Keratinocyte (primary cell): ENCODE results near the gene MAP4. TPM values are rescaled to one million over a fixed set of nuclear protein-coding genes. Genes with fewer than 3 reads are reported as not detected.

Experiments used
- DNase-seq: peaks from one replicate; pipeline ENCODE4 v3.0.0-alpha.2; 2011; ENCODE audit warnings: low read depth, missing footprints, low spot score
- FAIRE-seq: peaks from 2 replicates; lab custom pipeline; 2011; peaks lifted over from hg19 to GRCh38; lab: Jason Lieb, UNC
- H2AFZ ChIP-seq: 2 replicates; pipeline ENCODE4 v1.6.0; 2012; ENCODE audit warnings: low read length, control low read depth, inconsistent platforms; ENCODE audit not compliant: control insufficient read depth
- H3K27ac ChIP-seq: 2 replicates; pipeline ENCODE4 v1.5.1; 2011; ENCODE audit warnings: low read length; ENCODE audit not compliant: control insufficient read depth, insufficient read depth
- H3K27me3 ChIP-seq: 3 replicates; pipeline ENCODE4 v1.6.0; 2011; ENCODE audit warnings: low read length; ENCODE audit not compliant: control insufficient read depth, insufficient read depth; ENCODE audit errors: extremely low read depth
- H3K36me3 ChIP-seq, 2 experiments: 2 replicates in 1 of 2; 3 replicates in 1 of 2; pipeline ENCODE4 v1.5.1; 2011; ENCODE audit warnings: low read length in 2 of 2, mild to moderate bottlenecking in 1 of 2; ENCODE audit not compliant: control insufficient read depth in 2 of 2, insufficient read depth in 2 of 2; ENCODE audit errors: extremely low read depth in 1 of 2
- H3K4me1 ChIP-seq: 3 replicates; pipeline ENCODE4 v1.5.1; 2011; ENCODE audit warnings: low read length; ENCODE audit not compliant: control insufficient read depth, insufficient read depth; ENCODE audit errors: extremely low read depth
- H3K4me2 ChIP-seq: 3 replicates; pipeline ENCODE4 v1.6.0; 2011; ENCODE audit warnings: low read depth, low read length; ENCODE audit not compliant: control insufficient read depth, insufficient read depth; ENCODE audit errors: extremely low read depth
- H3K4me3 ChIP-seq, 3 experiments: fragments of 200-600 bp in 1 of 3; sonication (generic) in 1 of 3; 2 replicates in 2 of 3; 3 replicates in 1 of 3; pipeline ENCODE4 v1.5.1; 2011 to 2016; ENCODE audit warnings: low read length in 3 of 3, mild to moderate bottlenecking in 3 of 3, control low read depth in 2 of 3, inconsistent platforms in 1 of 3, low read depth in 1 of 3, mixed read lengths in 1 of 3, mixed run types in 1 of 3, moderate library complexity in 1 of 3; ENCODE audit not compliant: control insufficient read depth in 2 of 3, insufficient read depth in 2 of 3; ENCODE audit errors: extremely low read depth in 1 of 3
- H3K79me2 ChIP-seq: 2 replicates; pipeline ENCODE4 v1.6.0; 2012; ENCODE audit warnings: low read length; ENCODE audit not compliant: control insufficient read depth, insufficient read depth
- H3K9ac ChIP-seq: 3 replicates; pipeline ENCODE4 v1.6.0; 2011; ENCODE audit warnings: low read length; ENCODE audit not compliant: control insufficient read depth, insufficient read depth; ENCODE audit errors: extremely low read depth
- H3K9me1 ChIP-seq: 3 replicates; pipeline ENCODE4 v1.6.0; 2011; ENCODE audit warnings: low read length; ENCODE audit not compliant: control insufficient read depth, insufficient read depth; ENCODE audit errors: extremely low read depth
- H3K9me3 ChIP-seq: 2 replicates; pipeline ENCODE4 v1.5.1; 2012; ENCODE audit warnings: low read depth, low read length; ENCODE audit not compliant: control insufficient read depth
- H4K20me1 ChIP-seq: 3 replicates; pipeline ENCODE4 v1.6.0; 2011; ENCODE audit warnings: low read length; ENCODE audit not compliant: control insufficient read depth, insufficient read depth; ENCODE audit errors: extremely low read depth
- EZH2 ChIP-seq: IDR thresholded peaks from one replicate; pipeline ENCODE4 v1.6.1; 2012; ENCODE audit warnings: inconsistent platforms, mild to moderate bottlenecking, low read length, moderate library complexity
- dilution Hi-C: fragments of 300-500 bp; cut with MboI; formaldehyde crosslinking; loops from one replicate; pipeline ENCODE4 v1.7.0; 2020; ENCODE audit warnings: low sequenced_read_pairs; ENCODE audit not compliant: extremely low pct_ligation_motif_present
- polyA plus RNA-seq, 5 experiments: library from polyadenylated mRNA; depleted of rRNA in 3 of 5; stranded (reverse) in 3 of 5; stranded (forward) in 1 of 5; unstranded in 1 of 5; fragments of >200 nt; gene quantifications; 1 replicate in 1 of 5; 2 replicates in 3 of 5; 3 replicates in 1 of 5; pipeline versions ENCODE4 v1.2.1 to v1.2.3, GENCODE V29; 2011 to 2012; ENCODE audit warnings: missing spikeins in 2 of 5, low read depth in 1 of 5, low replicate concordance in 1 of 5
- TF ChIP-seq, protein P1 (sequence below), 3 experiments: IDR thresholded peaks in 1 of 3; conservative IDR thresholded peaks in 1 of 3; optimal IDR thresholded peaks in 1 of 3; 2 replicates in 2 of 3; 3 replicates in 1 of 3; pipeline versions ENCODE3 to v1.5.1; 2011; ENCODE audit warnings: low read length in 3 of 3, mild to moderate bottlenecking in 3 of 3, moderate library complexity in 2 of 3, control low read depth in 1 of 3, inconsistent platforms in 1 of 3; ENCODE audit not compliant: insufficient read depth in 2 of 3; ENCODE audit errors: extremely low read depth in 1 of 3

MAP4 gene
- polyA plus RNA-seq, 1 donor (not counting 4 experiments of a cell fraction or from before 2014, with no cell fraction given) = 110 TPM

GRCh38 chr3:47978386-47978785 lies 37.8 kb downstream of the MAP4 start:
- DNase-seq = no peak
- H3K4me2 ChIP-seq = no peak overlapping the region
- no peak for FAIRE-seq

DNA sequence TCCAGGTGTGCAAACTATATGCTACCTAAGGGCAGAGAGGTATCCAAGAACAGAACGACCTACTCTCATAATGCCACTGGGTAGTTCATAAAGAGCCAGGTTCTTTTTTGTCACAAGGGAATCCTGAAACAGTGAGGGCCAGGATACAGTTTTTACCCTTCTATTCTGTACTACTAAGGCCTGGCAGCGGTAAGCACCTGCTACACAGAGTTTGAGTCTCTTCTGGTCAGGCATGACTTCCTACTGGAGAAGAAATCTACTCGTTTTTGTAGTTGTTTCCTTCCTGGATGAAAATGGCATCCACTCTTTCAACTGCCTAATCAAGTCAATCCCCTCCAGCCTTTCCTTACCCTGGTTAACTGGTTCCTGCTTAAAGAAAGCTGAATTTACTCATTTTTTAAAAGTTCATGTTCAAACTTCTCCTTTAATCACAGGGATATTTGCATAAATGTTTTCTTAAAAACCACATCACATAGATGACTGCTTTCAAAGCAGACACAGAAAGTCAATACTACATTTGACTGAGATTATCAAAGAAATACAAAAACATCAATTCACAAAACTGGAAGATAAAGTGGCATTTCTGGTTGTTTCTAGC lies 40.0 kb downstream of the MAP4 start:
- Histone ChIP-seq H3K9me1 (peaks cover 2% of the 10 kb centered on the region), H3K9ac (no peak overlapping the region), H3K27me3 (no peaks in the 10 kb centered on the region), H3K36me3 (peaks cover 5 to 11% of the 10 kb centered on the region in 2 experiments), H2AFZ (no peak overlapping the region), H3K4me2 (no peak overlapping the region), H3K79me2 (peaks cover 33% of the 10 kb centered on the region), H3K4me1 (no peaks in the 10 kb centered on the region), H4K20me1 (no peaks in the 10 kb centered on the region), H3K9me3 (no peaks in the 10 kb centered on the region), H3K4me3 (no peak overlapping the region), H3K27ac (no peak overlapping the region)
- DNase-seq = no peak
- TF ChIP-seq, protein P1, sequence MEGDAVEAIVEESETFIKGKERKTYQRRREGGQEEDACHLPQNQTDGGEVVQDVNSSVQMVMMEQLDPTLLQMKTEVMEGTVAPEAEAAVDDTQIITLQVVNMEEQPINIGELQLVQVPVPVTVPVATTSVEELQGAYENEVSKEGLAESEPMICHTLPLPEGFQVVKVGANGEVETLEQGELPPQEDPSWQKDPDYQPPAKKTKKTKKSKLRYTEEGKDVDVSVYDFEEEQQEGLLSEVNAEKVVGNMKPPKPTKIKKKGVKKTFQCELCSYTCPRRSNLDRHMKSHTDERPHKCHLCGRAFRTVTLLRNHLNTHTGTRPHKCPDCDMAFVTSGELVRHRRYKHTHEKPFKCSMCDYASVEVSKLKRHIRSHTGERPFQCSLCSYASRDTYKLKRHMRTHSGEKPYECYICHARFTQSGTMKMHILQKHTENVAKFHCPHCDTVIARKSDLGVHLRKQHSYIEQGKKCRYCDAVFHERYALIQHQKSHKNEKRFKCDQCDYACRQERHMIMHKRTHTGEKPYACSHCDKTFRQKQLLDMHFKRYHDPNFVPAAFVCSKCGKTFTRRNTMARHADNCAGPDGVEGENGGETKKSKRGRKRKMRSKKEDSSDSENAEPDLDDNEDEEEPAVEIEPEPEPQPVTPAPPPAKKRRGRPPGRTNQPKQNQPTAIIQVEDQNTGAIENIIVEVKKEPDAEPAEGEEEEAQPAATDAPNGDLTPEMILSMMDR (optimal IDR thresholded peaks at IDR 0.05 in 1 of 3, IDR thresholded peaks at IDR 0.05 in 1 of 3, conservative IDR thresholded peaks at IDR 0.05 in 1 of 3; ENCODE audit: extremely low read depth in 1 of 3, insufficient read depth in 2 of 3, low read length in 3 of 3) = no peak
- TF ChIP-seq EZH2 = no peak
- dilution Hi-C loops = no loop called here
- FAIRE-seq = no peak

More at GRCh38 chr3:47978386-47978785, 37.8 kb downstream of the MAP4 start:
- no peaks in the 10 kb centered on the region for H3K27me3 ChIP-seq
- peaks cover 3% of the 10 kb centered on the region for H4K20me1 ChIP-seq
- H3K9me1 ChIP-seq = peaks cover 2% of the 10 kb centered on the region
- no peak overlapping the region for H3K27ac ChIP-seq
- no peak for TF ChIP-seq EZH2
- TF ChIP-seq, protein P1 (optimal IDR thresholded peaks at IDR 0.05 in 1 of 3, IDR thresholded peaks at IDR 0.05 in 1 of 3, conservative IDR thresholded peaks at IDR 0.05 in 1 of 3; ENCODE audit: extremely low read depth in 1 of 3, insufficient read depth in 2 of 3, low read length in 3 of 3) = no peak
- no peak overlapping the region for H3K4me3 ChIP-seq
- no peak overlapping the region for H3K9ac ChIP-seq
- H2AFZ ChIP-seq = no peak overlapping the region
- dilution Hi-C loops = no loop called here
- peaks cover 51% of the 10 kb centered on the region for H3K79me2 ChIP-seq
- H3K36me3 ChIP-seq = peaks cover 4 to 11% of the 10 kb centered on the region in 2 experiments
- H3K4me1 ChIP-seq = no peaks in the 10 kb centered on the region
- no peaks in the 10 kb centered on the region for H3K9me3 ChIP-seq
